Chondrocyte (in vitro differentiated cells): ENCODE data around the gene MAGEF1. TPM values are rescaled to one million over a fixed set of nuclear protein-coding genes. Genes with fewer than 3 reads are reported as not detected.

ENCODE experiments used
- DNase-seq: peaks from one replicate; pipeline ENCODE4 v3.0.0; 2021; ENCODE audit warnings: mixed read lengths, low spot score
- H3K27ac Mint-ChIP-seq: one replicate; pipeline ENCODE4 v1.8.0; 2021; ENCODE audit warnings: mild to moderate bottlenecking, moderate library complexity, mixed read lengths; ENCODE audit not compliant: unreplicated experiment
- H3K27me3 Mint-ChIP-seq: 2 replicates; pipeline ENCODE4 v1.8.0; 2021; ENCODE audit warnings: low read depth, mixed read lengths
- H3K36me3 Mint-ChIP-seq: 2 replicates; pipeline ENCODE4 v1.8.0; 2021; ENCODE audit warnings: low read depth, mixed read lengths
- H3K4me1 Mint-ChIP-seq: 2 replicates; pipeline ENCODE4 v1.8.0; 2021; ENCODE audit warnings: low read depth, mild to moderate bottlenecking, mixed read lengths
- H3K4me3 Mint-ChIP-seq: one replicate; pipeline ENCODE4 v1.8.0; 2021; ENCODE audit warnings: mild to moderate bottlenecking, moderate library complexity, mixed read lengths; ENCODE audit not compliant: unreplicated experiment
- H3K9me3 Mint-ChIP-seq: 2 replicates; pipeline ENCODE4 v1.8.0; 2021; ENCODE audit warnings: low read depth, mixed read lengths
- total RNA-seq: library from RNA; stranded (reverse); gene quantifications from 3 replicates; pipeline ENCODE4 v1.2.1, GENCODE V29; 2021
- TF ChIP-seq, protein P1 (sequence below): fragments of 200-600 bp; sonication (generic); IDR thresholded peaks from 2 replicates; pipeline ENCODE4 v1.5.0; 2021; ENCODE audit warnings: antibody characterized with exemption, mild to moderate bottlenecking, moderate library complexity

The MAGEF1 gene
- total RNA-seq, 1 donor from 2014 or later: 37.8 TPM

DNA sequence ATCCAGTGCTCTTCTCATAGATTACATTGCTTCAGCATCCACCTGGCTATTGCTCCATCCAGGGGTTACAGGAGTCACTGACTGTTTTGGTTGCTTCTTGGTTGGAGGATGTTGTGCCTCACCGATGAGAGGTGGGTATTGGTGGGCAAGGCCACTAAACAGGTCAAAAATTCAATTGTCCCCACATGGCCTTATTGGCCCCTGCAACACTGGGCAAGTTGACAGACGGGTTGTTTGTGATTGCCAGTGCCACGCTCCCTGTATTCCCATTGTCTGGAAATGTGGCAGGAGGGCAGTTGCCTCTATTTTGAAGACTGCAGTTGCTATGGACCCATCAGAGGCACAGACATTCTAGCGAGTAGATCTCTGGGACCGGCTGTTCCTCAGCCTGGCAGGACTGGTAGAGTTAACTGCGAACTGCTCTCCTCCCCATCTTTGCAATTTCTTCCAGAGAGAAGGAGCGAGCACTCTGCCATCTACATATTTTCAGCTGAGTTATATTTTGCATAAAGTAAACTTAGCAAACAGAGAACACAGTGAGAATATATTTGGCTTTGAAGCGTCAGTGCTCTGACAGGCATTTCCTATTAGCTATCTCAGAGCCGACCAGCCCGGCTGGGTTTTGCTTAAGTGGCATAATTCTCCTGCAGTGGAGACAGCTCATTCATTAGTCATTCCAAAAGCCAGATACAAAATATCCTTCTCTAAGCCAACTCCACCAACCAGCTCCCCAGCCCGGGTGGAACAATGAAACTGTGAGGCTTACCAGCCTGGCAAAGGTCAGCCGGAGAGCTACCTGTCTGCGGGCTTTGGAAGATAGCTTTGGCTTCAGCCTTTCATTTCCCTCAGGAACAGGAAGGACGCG is 26.0 kb upstream of the MAGEF1 start:
- TF ChIP-seq, protein P1, sequence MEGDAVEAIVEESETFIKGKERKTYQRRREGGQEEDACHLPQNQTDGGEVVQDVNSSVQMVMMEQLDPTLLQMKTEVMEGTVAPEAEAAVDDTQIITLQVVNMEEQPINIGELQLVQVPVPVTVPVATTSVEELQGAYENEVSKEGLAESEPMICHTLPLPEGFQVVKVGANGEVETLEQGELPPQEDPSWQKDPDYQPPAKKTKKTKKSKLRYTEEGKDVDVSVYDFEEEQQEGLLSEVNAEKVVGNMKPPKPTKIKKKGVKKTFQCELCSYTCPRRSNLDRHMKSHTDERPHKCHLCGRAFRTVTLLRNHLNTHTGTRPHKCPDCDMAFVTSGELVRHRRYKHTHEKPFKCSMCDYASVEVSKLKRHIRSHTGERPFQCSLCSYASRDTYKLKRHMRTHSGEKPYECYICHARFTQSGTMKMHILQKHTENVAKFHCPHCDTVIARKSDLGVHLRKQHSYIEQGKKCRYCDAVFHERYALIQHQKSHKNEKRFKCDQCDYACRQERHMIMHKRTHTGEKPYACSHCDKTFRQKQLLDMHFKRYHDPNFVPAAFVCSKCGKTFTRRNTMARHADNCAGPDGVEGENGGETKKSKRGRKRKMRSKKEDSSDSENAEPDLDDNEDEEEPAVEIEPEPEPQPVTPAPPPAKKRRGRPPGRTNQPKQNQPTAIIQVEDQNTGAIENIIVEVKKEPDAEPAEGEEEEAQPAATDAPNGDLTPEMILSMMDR: no peak
- Mint-ChIP-seq H3K27ac (peak overlapping the region; percentile 57), H3K27me3 (peaks cover 2% of the 10 kb centered on the region), H3K9me3 (no peaks in the 10 kb centered on the region), H3K4me3 (no peak overlapping the region), H3K4me1 (peaks cover 26% of the 10 kb centered on the region), H3K36me3 (peaks cover under 1% of the 10 kb centered on the region)
- peak; percentile 22 for DNase-seq

GRCh38 chr3:184737063-184737462 is 25.2 kb upstream of the MAGEF1 start:
- Mint-ChIP-seq H3K9me3 (no peaks in the 10 kb centered on the region), H3K4me1 (peaks cover 26% of the 10 kb centered on the region), H3K36me3 (peaks cover 2% of the 10 kb centered on the region), H3K4me3 (no peak overlapping the region), H3K27me3 (peaks cover 2% of the 10 kb centered on the region), H3K27ac (no peak overlapping the region)
- TF ChIP-seq, protein P1: no peak
- DNase-seq: peak; percentile 36

DNA sequence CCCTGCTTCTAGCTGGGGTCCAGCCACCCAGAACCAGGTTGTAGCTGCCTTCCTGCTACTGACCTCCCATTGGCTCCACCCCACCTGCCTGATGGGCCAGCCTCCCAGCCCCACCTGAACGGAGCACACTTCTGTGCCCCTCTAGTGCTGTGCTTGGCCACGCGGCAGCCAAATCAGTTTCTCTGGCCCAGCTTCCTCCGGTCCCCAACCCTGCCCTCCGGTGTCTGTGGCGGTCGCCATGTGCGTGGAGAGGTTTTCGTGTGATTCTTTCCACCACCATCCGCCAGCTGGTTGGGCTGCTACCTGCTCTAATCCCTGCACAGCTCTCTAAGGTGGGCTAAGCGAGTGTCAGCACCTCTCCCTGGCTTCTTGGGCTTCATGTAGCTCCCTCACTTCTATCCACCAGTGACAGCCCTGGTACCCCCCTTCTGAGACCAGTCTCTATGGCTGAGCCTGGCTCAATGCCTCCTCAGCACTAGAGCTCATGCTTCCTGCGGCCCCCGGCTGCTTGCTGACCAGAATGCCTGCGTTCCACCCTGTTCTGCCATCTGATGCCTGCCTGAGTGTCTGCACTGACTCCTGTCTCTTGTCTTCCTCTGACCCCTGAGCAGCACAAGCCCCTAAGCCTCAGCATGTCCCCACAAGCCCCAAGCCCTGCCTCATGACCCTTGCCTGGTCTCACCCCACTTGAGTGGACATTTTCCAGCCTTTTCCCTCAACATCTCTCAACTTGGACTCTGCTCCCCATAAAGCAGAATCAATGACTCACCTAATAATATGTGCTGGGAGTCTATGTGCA is 23.2 kb upstream of the MAGEF1 start:
- peak; percentile 68 for DNase-seq
- Mint-ChIP-seq H3K4me1 (peaks cover 18% of the 10 kb centered on the region), H3K9me3 (no peaks in the 10 kb centered on the region), H3K27me3 (peaks cover 4% of the 10 kb centered on the region), H3K36me3 (peaks cover 3% of the 10 kb centered on the region), H3K27ac (no peak overlapping the region), H3K4me3 (no peak overlapping the region)
- TF ChIP-seq, protein P1: no peak

- peaks cover 3% of the 10 kb centered on the region for H3K36me3 Mint-ChIP-seq
- H3K27me3 Mint-ChIP-seq: peaks cover 6% of the 10 kb centered on the region
- H3K4me3 Mint-ChIP-seq: no peak overlapping the region
- DNase-seq: peak; percentile 19
- H3K4me1 Mint-ChIP-seq: peaks cover 17% of the 10 kb centered on the region
- H3K9me3 Mint-ChIP-seq: no peaks in the 10 kb centered on the region
- H3K27ac Mint-ChIP-seq: no peak overlapping the region
- TF ChIP-seq, protein P1: no peak
These were observed 22.2 kb upstream of the MAGEF1 start for GRCh38 chr3:184733971-184734608.

- TF ChIP-seq, protein P1: no peak
- no peaks in the 10 kb centered on the region for H3K9me3 Mint-ChIP-seq
- H3K36me3 Mint-ChIP-seq: peaks cover 3% of the 10 kb centered on the region
- H3K4me3 Mint-ChIP-seq: no peak overlapping the region
- peaks cover 12% of the 10 kb centered on the region for H3K4me1 Mint-ChIP-seq
- no peak overlapping the region for H3K27ac Mint-ChIP-seq
- H3K27me3 Mint-ChIP-seq: peaks cover 6% of the 10 kb centered on the region
- no peak for DNase-seq
These were observed 21.3 kb upstream of the MAGEF1 start for GRCh38 chr3:184733181-184733580.
